MM.1S (cell line): Measurements from ENCODE around the gene C1orf21.

Source experiments
- EZH2 ChIP-seq: fragments of 300-600 bp; sonication (generic); optimal IDR thresholded peaks from 2 replicates; pipeline ENCODE3; 2017; ENCODE audit warnings: low read depth, mild to moderate bottlenecking, antibody characterized with exemption, low read length, mixed read lengths
- EZH2phosphoT487 ChIP-seq: fragments of 300-600 bp; sonication (generic); IDR thresholded peaks from 2 replicates; pipeline ENCODE4 v1.6.1; 2018; ENCODE audit warnings: antibody characterized with exemption, low read length
- TF ChIP-seq, protein P1 (sequence below): fragments of 300-600 bp; sonication (generic); IDR thresholded peaks from 2 replicates; pipeline ENCODE4 v1.5.1; 2016; ENCODE audit warnings: antibody characterized with exemption, low read length, mixed read lengths

DNA sequence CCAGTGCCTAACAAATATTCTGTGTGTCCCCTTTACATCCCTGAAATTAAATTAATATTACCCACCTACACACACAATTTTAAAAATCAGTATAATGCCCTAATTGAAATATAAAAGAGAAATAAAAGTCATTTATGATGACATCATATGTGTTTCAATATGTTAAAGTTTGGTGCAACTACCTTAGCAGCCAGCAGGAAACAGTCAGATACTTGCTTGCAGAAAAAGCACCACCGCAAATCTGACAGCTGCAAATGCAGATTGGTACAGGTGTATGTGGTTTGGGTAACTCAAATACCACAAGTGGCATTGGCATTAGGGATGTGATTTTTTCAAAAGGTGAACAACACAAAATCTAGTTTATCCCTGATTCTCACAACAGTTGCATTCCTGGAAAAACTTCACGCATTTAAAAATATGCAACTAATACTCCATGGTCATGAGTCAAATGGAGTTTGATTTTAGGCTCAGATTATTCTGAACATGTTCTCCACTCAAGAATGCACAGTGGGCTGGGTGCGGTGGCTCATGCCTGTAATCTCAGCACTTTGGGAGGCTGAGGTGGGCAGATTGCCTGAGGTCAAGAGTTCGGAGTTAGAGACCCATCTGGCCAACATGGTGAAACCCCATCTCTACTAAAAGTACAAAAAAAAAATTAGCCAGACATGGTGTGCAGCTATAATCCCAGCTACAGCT, 261.5 kb downstream of the C1orf21 start:
- TF ChIP-seq, protein P1, sequence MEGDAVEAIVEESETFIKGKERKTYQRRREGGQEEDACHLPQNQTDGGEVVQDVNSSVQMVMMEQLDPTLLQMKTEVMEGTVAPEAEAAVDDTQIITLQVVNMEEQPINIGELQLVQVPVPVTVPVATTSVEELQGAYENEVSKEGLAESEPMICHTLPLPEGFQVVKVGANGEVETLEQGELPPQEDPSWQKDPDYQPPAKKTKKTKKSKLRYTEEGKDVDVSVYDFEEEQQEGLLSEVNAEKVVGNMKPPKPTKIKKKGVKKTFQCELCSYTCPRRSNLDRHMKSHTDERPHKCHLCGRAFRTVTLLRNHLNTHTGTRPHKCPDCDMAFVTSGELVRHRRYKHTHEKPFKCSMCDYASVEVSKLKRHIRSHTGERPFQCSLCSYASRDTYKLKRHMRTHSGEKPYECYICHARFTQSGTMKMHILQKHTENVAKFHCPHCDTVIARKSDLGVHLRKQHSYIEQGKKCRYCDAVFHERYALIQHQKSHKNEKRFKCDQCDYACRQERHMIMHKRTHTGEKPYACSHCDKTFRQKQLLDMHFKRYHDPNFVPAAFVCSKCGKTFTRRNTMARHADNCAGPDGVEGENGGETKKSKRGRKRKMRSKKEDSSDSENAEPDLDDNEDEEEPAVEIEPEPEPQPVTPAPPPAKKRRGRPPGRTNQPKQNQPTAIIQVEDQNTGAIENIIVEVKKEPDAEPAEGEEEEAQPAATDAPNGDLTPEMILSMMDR: peak; percentile 36
- no peak for TF ChIP-seq EZH2
- TF ChIP-seq EZH2phosphoT487: no peak
